Kasumi-1 (cell line): ENCODE results near the gene RAB33B.
A peak's percentile ranks its signal among the peaks of the same experiment; 100 is the strongest.
"Not testable (repeated sequence)": the region's sequence is repeated elsewhere in the genome, so short reads cannot be mapped to it uniquely, and the experiment has no call there.

Experiments
- DNase-seq, 2 experiments: peaks; one replicate each; lab custom pipeline; 2025; lab: John Stamatoyannopoulos, UW

Gene RAB33B

GRCh38 chr4:139454111-139455045, at the start of gene RAB33B:
RAB33B (plus strand) TSS chr4:139454121; CDS start chr4:139454196, 75 bp downstream.
- peak; percentile 83 to 86 for DNase-seq

DNA sequence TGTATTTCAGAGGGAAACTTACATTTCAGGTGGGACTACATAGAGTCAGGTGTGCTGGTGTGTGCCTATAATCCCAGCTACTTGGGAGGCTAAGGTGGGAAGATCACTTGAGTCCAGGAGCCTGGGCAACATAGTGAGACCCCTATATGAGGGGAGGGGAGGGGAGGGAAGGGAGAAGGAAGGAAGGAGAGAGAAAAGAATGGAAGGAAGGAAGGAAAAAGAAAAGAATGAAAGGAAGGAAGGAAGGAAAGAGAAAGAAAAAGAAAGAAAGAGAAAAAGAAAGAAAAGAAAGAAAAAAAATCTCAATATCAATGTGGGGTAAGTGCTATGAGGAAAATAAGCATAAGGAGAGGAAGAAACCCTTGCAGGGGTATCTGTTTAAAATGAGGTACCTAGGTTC, 43.6 kb upstream of the RAB33B start:
- no peak for DNase-seq

DNA sequence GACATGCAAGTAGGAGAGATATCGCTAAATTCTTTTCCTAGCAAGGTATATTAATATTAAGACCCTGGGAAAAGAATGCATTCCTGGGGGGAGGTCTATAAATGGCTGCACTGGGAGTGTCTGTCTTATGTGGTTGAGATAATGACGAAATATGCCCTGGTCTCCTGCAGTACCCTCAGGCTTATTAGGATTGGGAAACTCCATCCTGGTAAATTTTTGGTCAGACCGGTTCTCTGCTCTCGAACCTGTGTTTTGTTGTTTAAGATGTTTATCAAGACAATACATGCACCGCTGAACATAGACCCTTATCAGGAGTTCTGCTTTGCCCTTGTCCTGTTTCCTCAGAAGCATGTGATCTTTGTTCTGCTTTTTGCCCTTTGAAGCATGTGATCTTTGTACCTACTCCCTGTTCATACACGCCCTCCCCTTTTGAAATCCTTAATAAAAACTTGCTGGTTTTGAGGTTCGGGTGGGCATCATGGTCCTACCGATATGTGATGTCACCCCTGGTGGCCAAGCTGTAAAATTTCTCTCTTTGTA, 39.2 kb upstream of the RAB33B start:
- peak in 1 of 2 experiments; percentile 24 for DNase-seq

DNA sequence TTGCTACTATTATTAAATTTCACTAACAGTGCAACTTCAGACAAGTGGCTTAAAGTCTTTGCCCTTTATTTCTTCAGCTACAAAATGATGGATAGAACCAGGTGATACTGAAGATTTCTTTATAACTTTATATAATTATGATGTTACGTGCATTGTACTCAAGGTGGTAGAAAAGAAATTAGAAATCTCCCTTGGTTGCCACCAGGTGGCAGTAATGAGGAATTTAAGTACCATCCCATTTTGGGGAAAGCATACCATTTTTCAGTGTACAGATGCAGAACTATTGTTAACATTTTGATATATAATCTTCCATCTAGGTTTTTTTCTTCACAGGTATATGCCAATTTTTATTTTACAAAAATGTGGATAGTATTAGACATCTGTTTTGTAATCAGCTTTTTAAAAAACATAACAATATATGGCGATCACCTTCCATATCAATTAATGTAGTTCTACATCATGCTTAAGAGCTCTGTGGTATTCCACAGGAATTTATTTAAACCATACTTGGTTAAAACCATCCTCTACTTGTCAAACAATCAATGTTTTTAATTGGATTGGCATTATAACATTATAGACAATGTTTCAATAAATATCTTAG, 37.7 kb upstream of the RAB33B start:
- DNase-seq, result peak; percentile 66 to 76

GRCh38 chr4:139419388-139419914, 34.5 kb upstream of the RAB33B start:
- peak; percentile 97 to 98 for DNase-seq

- DNase-seq, result no peak
These were observed 33.3 kb upstream of the RAB33B start for GRCh38 chr4:139420652-139421051.

GRCh38 chr4:139436122-139436521, 17.8 kb upstream of the RAB33B start:
- DNase-seq, result no peak

- no peak for DNase-seq
These were observed 15.8 kb upstream of the RAB33B start for GRCh38 chr4:139438141-139438540.

GRCh38 chr4:139441029-139441428, 12.9 kb upstream of the RAB33B start:
- DNase-seq, result no peak

DNA sequence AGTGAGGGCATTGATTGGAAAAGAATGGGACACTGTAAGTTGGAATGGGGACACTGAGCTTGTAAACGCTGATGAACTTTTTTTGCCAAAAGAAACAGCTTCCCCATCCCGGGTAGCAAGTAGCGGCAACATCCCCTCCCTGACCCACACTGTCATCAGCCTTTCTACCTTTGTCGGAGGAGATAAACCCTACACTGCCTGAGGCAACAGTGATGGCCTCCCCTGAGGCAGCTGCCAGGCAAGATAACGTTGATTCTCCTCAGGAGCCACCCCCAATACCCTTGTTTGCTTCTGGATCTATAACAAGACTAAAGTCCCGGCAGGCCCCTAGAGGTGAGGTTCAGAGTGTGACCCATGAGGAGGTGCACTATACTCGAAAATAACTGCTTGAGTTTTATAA, 10.3 kb upstream of the RAB33B start:
- DNase-seq, result no peak

DNA sequence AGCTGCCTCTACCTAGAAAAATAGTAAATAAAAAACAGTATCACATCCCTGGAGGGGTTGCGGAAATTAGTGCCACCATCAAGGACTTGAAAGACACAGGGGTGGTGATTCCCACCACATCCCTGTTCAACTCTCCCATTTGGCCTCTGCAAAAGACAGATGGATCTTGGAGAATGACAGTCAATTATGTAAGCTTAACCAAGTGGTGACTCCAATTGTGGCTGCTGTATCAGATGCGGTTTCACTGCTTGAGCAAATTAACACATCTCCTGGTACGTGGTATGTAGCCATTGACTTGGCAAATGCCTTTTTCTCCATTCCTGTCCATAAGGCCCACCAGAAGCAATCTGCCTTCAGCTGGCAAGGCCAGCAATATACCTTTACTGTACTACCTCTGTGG, 9.0 kb upstream of the RAB33B start:
- not testable (repeated sequence) for DNase-seq

DNA sequence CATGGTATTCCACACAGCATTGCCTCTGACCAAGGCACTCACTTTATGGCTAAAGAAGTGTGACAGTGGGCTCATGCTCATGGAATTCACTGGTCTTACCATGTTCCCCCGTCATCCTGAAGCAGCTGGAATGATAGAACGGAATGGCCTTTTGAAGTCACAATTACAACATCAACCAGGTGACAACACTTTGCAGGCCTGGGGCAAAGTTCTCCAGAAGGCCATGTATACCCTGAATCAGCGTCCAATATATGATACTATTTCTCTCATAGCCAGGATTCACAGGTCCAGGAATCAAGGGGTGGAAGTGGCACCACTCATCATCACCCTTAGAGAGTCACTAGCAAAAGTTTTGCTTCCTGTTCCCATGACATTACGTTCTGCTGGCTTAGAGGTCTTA, 6.8 kb upstream of the RAB33B start:
- not testable (repeated sequence) for DNase-seq

- DNase-seq, result no peak
These were observed 3.3 kb upstream of the RAB33B start for GRCh38 chr4:139450586-139450985.

DNA sequence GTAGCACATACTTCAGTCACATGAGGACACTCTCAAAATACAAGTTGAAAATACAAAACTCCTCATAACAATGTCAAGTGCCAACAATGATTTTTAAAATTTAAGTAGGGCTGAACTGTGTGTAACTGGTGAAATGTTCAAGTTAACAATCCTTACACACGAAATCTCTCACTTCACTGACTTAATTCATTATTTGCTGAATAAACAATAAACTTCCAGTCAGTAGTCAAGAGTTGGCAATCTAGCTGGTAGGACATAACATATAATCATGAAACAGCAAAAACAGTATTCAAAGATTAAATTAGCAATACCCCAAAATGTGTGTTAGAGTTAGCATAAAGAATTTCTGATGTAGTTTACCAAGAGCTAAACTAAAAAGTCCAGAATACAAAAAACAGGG, 1.9 kb upstream of the RAB33B start:
- DNase-seq, result no peak

DNA sequence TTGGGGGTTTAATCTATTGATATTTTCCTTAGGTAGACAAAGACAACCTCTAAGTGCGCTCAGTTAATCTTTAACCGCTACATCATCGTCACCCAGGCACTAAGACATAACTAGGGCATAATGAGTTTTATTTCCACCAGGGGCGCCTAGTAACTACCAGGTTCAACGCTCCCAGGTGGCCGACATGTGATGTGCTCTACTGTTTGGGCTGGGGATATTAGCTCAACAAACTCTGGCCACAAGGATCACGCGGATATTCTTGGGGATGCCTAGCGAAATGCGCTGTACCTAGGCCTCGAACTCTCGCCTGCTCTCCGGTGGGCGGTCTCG, 915 bp upstream of the RAB33B start:
- DNase-seq, result peak; percentile 84 to 91

DNA sequence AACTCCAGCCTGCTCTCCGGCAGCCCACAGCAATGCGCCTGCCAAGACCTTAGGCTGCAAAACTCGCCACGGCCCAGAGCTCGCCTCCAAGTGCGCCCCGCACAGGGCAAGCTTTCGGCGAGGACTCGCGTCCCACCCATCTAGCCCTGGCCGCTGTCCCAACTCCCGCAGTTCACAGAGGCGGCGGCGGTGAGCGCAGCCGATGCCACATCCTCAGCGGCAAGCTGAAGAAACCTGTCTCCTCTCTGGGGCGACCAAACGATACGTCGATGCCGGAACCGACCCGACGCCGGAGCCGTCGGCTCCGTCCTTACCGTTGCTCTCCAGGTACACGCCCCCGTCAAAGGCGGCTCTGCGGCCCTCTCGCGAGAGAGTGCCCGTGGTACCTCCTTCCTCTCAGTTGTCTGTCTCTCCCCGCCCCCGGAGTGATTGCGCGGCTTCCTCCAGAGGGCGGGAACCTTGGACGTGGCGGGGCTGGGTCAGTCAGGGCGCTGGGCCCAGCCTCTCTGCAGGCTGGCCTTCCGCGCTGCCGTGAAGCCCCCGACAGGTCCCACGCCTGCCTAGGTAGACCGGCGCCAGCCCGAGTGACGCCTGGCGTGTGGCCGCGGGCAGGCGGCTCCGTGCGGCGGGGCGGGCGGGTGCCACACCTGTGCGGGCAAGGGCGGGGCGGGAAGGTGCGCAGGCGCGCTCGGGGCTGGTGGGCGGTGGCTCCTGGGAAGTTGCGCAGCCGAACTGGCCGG, 380 bp upstream of the RAB33B start:
- DNase-seq, result peak; percentile 96 to 97

DNA sequence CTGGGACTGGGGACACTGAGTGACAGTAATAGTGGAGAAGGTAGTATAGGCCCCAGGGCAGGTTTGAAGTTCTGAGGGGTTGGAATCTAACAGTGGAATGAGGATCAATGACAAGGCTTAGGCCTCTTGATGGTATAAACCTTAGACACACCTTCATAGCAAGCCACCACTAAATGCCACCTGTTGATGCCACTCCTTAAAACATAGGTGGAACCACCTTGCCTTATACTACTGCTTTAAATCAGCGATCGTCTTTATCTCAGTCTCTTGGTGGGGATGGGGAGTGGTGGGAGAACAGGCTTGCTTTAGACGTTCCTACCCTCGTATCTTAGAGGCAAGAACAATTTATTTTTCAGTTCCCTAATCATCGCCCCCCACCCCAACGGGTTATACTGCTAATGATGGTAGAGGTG, 1.2 kb downstream of the RAB33B start:
- no peak for DNase-seq

DNA sequence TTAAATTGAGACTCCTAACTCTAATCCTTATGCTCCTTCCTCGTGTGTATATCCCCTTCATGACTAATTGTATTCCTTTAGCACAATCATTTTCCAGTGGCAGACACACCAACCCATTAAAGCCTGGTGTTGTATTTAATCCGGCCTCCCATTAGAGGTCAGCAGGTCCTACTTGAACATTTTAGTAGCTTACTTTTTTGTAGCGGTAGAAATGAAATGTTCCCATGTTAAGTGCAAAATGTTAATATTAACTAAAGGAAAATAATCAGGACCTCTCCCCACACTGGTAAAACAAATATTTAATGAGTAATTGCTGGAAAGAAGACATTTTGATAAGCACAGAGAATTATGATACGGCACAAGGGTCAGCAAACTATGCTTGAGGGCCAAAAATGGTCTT, 3.4 kb downstream of the RAB33B start:
- no peak for DNase-seq

GRCh38 chr4:139458543-139458942, 4.6 kb downstream of the RAB33B start:
- DNase-seq, result no peak

GRCh38 chr4:139458999-139459398, 5.1 kb downstream of the RAB33B start:
- DNase-seq, result no peak

DNA sequence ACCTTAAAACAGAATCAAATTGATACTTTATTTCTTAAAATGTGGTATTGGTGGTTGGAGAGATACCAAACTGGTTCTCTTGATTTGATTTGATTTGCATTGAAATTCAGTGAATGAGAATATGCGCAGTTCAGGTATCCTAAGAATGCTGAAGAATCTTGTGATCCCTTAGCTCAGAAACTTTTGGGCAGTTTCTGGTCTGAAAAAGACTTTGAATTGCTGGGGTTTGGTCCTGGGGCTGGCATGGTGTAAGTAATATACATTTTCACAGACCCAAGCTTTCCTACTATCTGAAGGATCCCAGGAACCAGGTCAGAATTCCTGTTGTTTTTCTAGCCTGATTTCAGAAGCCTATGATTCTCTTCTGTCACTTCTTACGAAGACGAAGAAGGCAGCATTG, 6.6 kb downstream of the RAB33B start:
- DNase-seq, result no peak

DNA sequence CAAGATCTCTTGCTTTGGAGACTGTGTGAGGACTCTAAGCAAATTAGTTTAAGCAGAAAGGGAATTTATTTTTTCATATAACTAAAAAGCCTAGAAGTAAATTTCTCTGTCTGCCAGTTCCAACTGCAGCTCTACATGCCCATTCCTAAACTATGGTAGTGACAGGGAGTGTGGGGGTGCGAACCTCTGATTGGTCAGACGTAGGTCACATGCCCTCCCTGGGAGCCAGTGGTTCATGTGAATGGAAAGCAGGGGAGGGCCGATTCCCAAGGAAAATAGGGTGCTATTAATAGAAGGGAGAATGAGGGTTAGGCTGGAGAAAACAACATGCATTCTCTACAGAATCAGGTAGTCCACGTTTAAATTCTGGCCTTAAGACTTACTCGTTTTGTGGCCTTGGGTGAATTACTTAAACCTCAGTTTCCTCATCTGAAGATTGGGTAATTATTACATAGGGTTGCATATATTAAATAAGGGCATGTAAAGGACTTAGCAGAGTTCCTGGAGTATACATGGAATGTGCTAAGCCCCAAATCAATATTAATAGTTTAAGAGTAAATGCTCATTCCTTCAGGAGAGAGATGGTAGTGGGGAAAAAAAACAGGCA, 7.2 kb downstream of the RAB33B start:
- no peak for DNase-seq
